HG02938 (cell line): ENCODE data around the gene LORICRIN.

Experiments
- ATAC-seq: cut with Tn5 transposase; IDR thresholded peaks from one replicate; pipeline ENCODE4 v1.9.1; 2021; ENCODE audit warnings: mild to moderate bottlenecking, moderate library complexity; ENCODE audit not compliant: unreplicated experiment

Gene LORICRIN

GRCh38 chr1:153248176-153248879 is 11.2 kb upstream of the LORICRIN start:
- ATAC-seq: no peak

- ATAC-seq: no peak
Observed at GRCh38 chr1:153250166-153250565, 9.3 kb upstream of the LORICRIN start.

- ATAC-seq: no peak
Observed at GRCh38 chr1:153251087-153251486, 8.4 kb upstream of the LORICRIN start.

GRCh38 chr1:153251562-153251961 is 7.9 kb upstream of the LORICRIN start:
- no peak for ATAC-seq

GRCh38 chr1:153251988-153252387 is 7.5 kb upstream of the LORICRIN start:
- no peak for ATAC-seq

GRCh38 chr1:153253076-153253475 is 6.4 kb upstream of the LORICRIN start:
- no peak for ATAC-seq

- ATAC-seq: no peak
Observed at GRCh38 chr1:153253693-153254092, 5.8 kb upstream of the LORICRIN start.

- ATAC-seq: no peak
Observed at GRCh38 chr1:153260585-153261280, 1.2 kb downstream of the LORICRIN start.

- ATAC-seq: no peak
Observed at GRCh38 chr1:153261281-153262069, 2.0 kb downstream of the LORICRIN start.

GRCh38 chr1:153262070-153262366 is 2.5 kb downstream of the LORICRIN start:
- ATAC-seq: no peak

- no peak for ATAC-seq
Observed at GRCh38 chr1:153262462-153263157, 3.1 kb downstream of the LORICRIN start.

- ATAC-seq: no peak
Observed at GRCh38 chr1:153265457-153265856, 6.0 kb downstream of the LORICRIN start.

- ATAC-seq: no peak
Observed at GRCh38 chr1:153271711-153272110, 12.2 kb downstream of the LORICRIN start.

- ATAC-seq: no peak
Observed at GRCh38 chr1:153272186-153272585, 12.7 kb downstream of the LORICRIN start.

- peak; percentile 81 for ATAC-seq
Observed at GRCh38 chr1:153277852-153278251, 18.4 kb downstream of the LORICRIN start.

GRCh38 chr1:153288634-153289275 is 29.3 kb downstream of the LORICRIN start:
- ATAC-seq: no peak

- ATAC-seq: no peak
Observed at GRCh38 chr1:153291514-153291913, 32.0 kb downstream of the LORICRIN start.

GRCh38 chr1:153292185-153292584 is 32.7 kb downstream of the LORICRIN start:
- no peak for ATAC-seq

GRCh38 chr1:153292740-153293479 is 33.4 kb downstream of the LORICRIN start:
- ATAC-seq: no peak

GRCh38 chr1:153293480-153293775 is 33.9 kb downstream of the LORICRIN start:
- ATAC-seq: no peak
